HT-29 (cell line): ENCODE data around the gene TXNDC16. TPM values are rescaled to one million over a fixed set of nuclear protein-coding genes. Genes with fewer than 3 reads are reported as not detected.

Source experiments
- DNase-seq: peaks from one replicate; pipeline ENCODE4 v3.0.0-alpha.2; 2015; ENCODE audit warnings: low spot score
- total RNA-seq: library from RNA; depleted of rRNA; stranded (reverse); fragments of >200 nt; shearing (Covaris generic); gene quantifications from 2 replicates; pipeline ENCODE4 v1.2.3, GENCODE V29; 2014; rRNA removed

Gene TXNDC16
- total RNA-seq, 1 experiment from 2014 or later = 1.0 TPM

- DNase-seq = no peak
Measured at GRCh38 chr14:52391881-52392615, 160.3 kb downstream of the TXNDC16 start.

Other genes with a start within 250 kb of the TXNDC16 start
- gene PTGER2, start 238.2 kb downstream of the TXNDC16 start, total RNA-seq = not detected in 2 replicates
- 0.48 and 0.65 TPM in 2 replicates for gene GPR137C, start 331 bp upstream of the TXNDC16 start, total RNA-seq
- gene ERO1A, start 143.1 kb upstream of the TXNDC16 start, total RNA-seq = 58.8 and 62.2 TPM in 2 replicates
- 52.1 and 56.2 TPM in 2 replicates for gene PSMC6, start 154.7 kb upstream of the TXNDC16 start, total RNA-seq
- 2.8 and 3.1 TPM in 2 replicates for gene STYX, start 177.7 kb upstream of the TXNDC16 start, total RNA-seq
- gene GNPNAT1, start 239.1 kb upstream of the TXNDC16 start, total RNA-seq = 17.8 and 23.7 TPM in 2 replicates